Stimulated activated CD8-positive, alpha-beta memory T cell treated with anti-CD3 and anti-CD28 coated beads, Interleukin-7, amount 100 ng/mL, for 4 hours (primary cell): Measurements from ENCODE around the gene JAML.
A peak's percentile ranks its signal among the peaks of the same experiment; 100 is the strongest.
"Not testable (repeated sequence)": the region's sequence is repeated elsewhere in the genome, so short reads cannot be mapped to it uniquely, and the experiment has no call there.

Experiments used
- DNase-seq, 2 donors: peaks; one replicate each; pipeline ENCODE4 v3.0.0-alpha.2; 2020; ENCODE audit warnings: low read depth in 2 of 2

The JAML gene

GRCh38 chr11:118194835-118195627 lies 29.8 kb downstream of the JAML start:
- DNase-seq: no peak

- DNase-seq: no peak
These were observed 30.8 kb downstream of the JAML start for GRCh38 chr11:118193910-118194566.

GRCh38 chr11:118192817-118193216 lies 32.0 kb downstream of the JAML start:
- not testable (repeated sequence) for DNase-seq

GRCh38 chr11:118190942-118191506 lies 33.8 kb downstream of the JAML start:
- DNase-seq: not testable (repeated sequence)

GRCh38 chr11:118186346-118187107 lies 38.3 kb downstream of the JAML start:
- DNase-seq: no peak

- no peak for DNase-seq
These were observed 39.8 kb downstream of the JAML start for GRCh38 chr11:118184784-118185579.

- DNase-seq: not testable (repeated sequence)
These were observed 41.1 kb downstream of the JAML start for GRCh38 chr11:118183691-118184090.

GRCh38 chr11:118180300-118180703 lies 44.5 kb downstream of the JAML start:
- DNase-seq: no peak

- no peak for DNase-seq
These were observed 48.1 kb downstream of the JAML start for GRCh38 chr11:118176778-118177134.

GRCh38 chr11:118175993-118176777 lies 48.6 kb downstream of the JAML start, which contains the start of gene SCN2B:
Gene SCN2B, minus strand, starts transcription at chr11:118176639. Its CDS starts 208 bp downstream, at chr11:118176431.
- DNase-seq: no peak

- DNase-seq: no peak
These were observed 49.5 kb downstream of the JAML start for GRCh38 chr11:118175031-118175992.

- DNase-seq: no peak
These were observed 50.7 kb downstream of the JAML start for GRCh38 chr11:118174006-118174567.

- no peak for DNase-seq
These were observed 52.5 kb downstream of the JAML start for GRCh38 chr11:118172356-118172755.

GRCh38 chr11:118171269-118172062 lies 53.3 kb downstream of the JAML start:
- peak; percentile 48 to 49 for DNase-seq

- no peak for DNase-seq
These were observed 53.9 kb downstream of the JAML start for GRCh38 chr11:118170882-118171268.

GRCh38 chr11:118170231-118170630 lies 54.6 kb downstream of the JAML start:
- no peak for DNase-seq

- DNase-seq: no peak
These were observed 55.3 kb downstream of the JAML start for GRCh38 chr11:118169300-118170140.
